Memory B cell (primary cell): ENCODE results near the gene PTPRQ.
A peak's percentile ranks its signal among the peaks of the same experiment; 100 is the strongest.

ENCODE experiments used
- ATAC-seq: fragments of 150-1000 bp; cut with Tn5 transposase; 2 replicates; pipeline ENCODE4 v1.10.0; 2021; ENCODE audit warnings: low read depth, mild to moderate bottlenecking, moderate library complexity
- DNase-seq, 2 donors: peaks; one replicate each; pipeline ENCODE4 v3.0.0; 2022; ENCODE audit warnings: low spot score in 2 of 2
- H3K27ac Mint-ChIP-seq: one replicate; pipeline ENCODE4 v1.8.0; 2022; ENCODE audit warnings: mild to moderate bottlenecking, moderate library complexity, mixed read lengths
- H3K27me3 Mint-ChIP-seq: one replicate; pipeline ENCODE4 v1.8.0; 2022; ENCODE audit warnings: mixed read lengths
- H3K36me3 Mint-ChIP-seq: one replicate; pipeline ENCODE4 v1.8.0; 2022; ENCODE audit warnings: mild to moderate bottlenecking, mixed read lengths
- H3K4me1 Mint-ChIP-seq: one replicate; pipeline ENCODE4 v1.8.0; 2022; ENCODE audit warnings: mixed read lengths
- H3K4me3 Mint-ChIP-seq: one replicate; pipeline ENCODE4 v1.8.0; 2022; ENCODE audit warnings: mild to moderate bottlenecking, moderate library complexity, mixed read lengths
- H3K9me3 Mint-ChIP-seq: one replicate; pipeline ENCODE4 v1.8.0; 2022; ENCODE audit warnings: mixed read lengths

Gene PTPRQ

DNA sequence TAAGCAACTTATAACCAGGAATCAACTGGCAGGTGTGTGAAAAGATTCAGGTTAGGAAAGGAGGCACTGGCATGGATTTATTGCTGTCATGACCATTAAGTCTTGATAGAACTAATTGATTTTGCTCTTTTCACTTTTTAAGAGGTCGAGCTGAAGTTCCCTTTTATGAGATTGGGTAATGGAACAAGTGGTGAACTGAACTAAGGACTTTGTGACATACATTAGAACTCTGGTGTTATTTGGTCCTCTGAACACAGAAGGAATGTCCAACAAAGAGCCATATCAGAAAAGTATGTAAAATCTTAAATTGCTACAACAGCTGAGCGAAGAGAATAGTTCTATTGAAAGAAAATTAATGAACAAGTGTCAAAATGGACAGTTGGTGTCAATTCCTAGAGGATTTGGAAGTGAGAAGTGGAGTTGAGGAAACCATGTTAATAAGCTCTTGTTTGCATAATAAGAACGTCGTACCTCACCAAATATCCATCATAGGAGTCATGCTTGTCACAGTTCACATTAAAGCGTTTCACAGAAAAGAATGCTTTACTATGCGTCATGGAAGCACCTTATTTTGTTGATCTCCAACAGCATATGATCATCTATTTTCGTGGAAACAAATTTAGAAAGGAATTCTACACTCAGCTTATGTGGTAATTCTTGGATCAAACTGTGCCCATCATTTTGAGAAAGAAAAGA, 255.0 kb downstream of the PTPRQ start:
- DNase-seq (no peak), ATAC-seq (no peak)
- Mint-ChIP-seq H3K27ac (no peak overlapping the region), H3K4me3 (no peak overlapping the region), H3K9me3 (no peaks in the 10 kb centered on the region), H3K4me1 (peaks cover 4% of the 10 kb centered on the region), H3K36me3 (no peaks in the 10 kb centered on the region), H3K27me3 (no peaks in the 10 kb centered on the region)

DNA sequence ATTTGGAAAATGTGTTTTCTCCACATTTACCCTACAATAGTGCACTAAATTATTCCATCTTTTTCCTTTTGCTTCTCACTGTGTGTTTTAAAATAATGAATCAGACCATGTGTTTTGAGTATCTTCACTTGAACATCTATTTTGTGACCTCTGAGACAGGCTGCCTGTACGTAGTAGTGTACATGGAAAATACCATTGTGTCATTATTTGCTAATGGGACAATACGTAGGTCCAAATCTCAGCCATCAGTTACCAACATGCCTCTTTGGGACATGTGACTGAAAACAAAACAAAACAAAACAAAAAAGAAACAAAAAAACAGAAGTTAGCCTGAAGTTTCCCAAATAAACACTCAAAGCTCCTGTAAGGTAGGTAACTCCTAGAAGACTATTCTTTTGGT, 256.3 kb downstream of the PTPRQ start:
- Mint-ChIP-seq H3K4me3 (no peak overlapping the region), H3K9me3 (no peaks in the 10 kb centered on the region), H3K27me3 (no peaks in the 10 kb centered on the region), H3K36me3 (no peaks in the 10 kb centered on the region), H3K4me1 (peaks cover 4% of the 10 kb centered on the region), H3K27ac (no peak overlapping the region)
- DNase-seq (no peak), ATAC-seq (no peak)

DNA sequence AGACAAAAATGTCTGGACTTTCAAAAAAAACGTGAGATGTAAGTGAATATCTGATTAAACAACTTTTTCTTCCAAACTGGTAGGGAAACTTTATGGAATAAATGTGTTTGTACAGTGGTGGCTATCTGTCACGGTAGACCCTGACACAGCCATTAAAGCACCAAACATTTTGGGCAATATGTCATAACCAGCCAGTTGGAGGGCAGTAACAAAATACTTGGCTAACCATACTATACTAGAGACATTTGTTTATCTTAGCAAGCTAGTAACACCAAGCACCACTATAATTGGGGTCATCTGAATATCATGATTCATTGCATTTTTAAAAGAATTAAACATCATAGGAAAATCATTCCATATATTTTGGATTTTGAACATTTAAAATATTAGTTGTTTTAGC, 257.4 kb downstream of the PTPRQ start:
- Mint-ChIP-seq H3K27ac (no peak overlapping the region), H3K4me1 (peaks cover 4% of the 10 kb centered on the region), H3K4me3 (no peak overlapping the region), H3K27me3 (no peaks in the 10 kb centered on the region), H3K9me3 (no peaks in the 10 kb centered on the region), H3K36me3 (no peaks in the 10 kb centered on the region)
- no peak for DNase-seq
- no peak for ATAC-seq

- no peaks in the 10 kb centered on the region for H3K9me3 Mint-ChIP-seq
- ATAC-seq (no peak), DNase-seq (no peak)
- peak overlapping the region; percentile 14 for H3K4me3 Mint-ChIP-seq
- peaks cover 1% of the 10 kb centered on the region for H3K27me3 Mint-ChIP-seq
- no peak overlapping the region for H3K27ac Mint-ChIP-seq
- no peaks in the 10 kb centered on the region for H3K36me3 Mint-ChIP-seq
- H3K4me1 Mint-ChIP-seq: peaks cover 4% of the 10 kb centered on the region
Observed at GRCh38 chr12:80702889-80703805, 259.1 kb downstream of the PTPRQ start.

DNA sequence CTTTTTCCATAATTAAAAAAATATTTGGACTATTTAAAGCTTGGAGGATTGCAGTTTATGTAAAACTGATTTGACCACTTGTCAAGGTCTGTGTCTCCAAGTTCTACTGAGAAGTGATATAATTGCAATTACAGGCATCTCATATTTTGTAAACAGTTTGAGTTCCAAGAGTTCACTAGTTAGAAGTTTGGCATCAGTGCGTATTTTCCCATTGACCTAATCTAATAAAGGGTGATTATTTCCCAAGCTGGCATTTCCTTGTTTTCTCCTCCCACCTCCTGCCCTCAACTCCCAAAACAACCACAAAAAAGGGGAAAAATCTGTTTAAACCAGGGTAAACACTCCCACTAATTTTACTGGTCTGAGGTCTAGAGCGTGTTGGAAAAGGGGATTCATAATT, 260.4 kb downstream of the PTPRQ start:
- Mint-ChIP-seq H3K36me3 (no peaks in the 10 kb centered on the region), H3K27ac (no peak overlapping the region), H3K4me3 (no peak overlapping the region), H3K4me1 (peaks cover 6% of the 10 kb centered on the region), H3K27me3 (peaks cover 4% of the 10 kb centered on the region), H3K9me3 (no peaks in the 10 kb centered on the region)
- DNase-seq: no peak
- no peak for ATAC-seq

DNA sequence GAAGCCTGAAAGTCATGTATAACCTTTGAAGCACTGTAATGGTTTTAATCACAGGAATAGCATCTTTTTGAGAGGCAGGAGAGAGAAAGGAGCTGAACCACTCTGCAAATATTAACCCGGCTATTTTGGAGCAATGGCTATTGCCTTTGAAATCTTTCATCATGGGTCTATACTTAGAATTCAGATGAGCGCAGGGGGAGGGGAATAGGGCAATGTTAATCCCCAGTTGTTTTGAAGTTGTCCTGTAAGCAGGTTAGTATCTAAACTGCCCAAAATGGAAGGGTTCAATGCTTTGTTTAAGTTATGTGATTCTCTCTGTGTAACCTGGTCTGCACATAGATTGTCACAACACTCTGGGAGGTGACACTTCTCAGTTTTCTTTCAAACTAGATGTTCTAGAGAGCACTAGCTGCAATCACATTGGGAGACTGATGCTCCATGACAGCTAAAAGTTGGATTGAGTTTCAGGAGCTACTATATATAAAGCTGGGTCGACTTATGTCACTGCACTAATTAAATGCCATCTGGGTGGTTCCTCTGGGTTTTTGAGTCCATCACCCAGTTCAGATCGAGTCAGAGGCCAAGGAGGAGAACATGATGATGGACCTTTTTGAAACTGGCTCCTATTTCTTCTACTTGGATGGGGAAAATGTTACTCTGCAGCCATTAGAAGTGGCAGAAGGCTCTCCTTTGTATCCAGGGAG, 263.2 kb downstream of the PTPRQ start, which contains the start of gene MYF6:
Gene MYF6 (plus strand): TSS at position 509 of the 704 bp plus-strand sequence. CDS start 86 bp downstream, at position 595.
- no peak within 1 kb of the TSS for H3K27ac Mint-ChIP-seq
- H3K4me3 Mint-ChIP-seq: no peak within 1 kb of the TSS
- H3K36me3 Mint-ChIP-seq: no peaks in the 10 kb centered on the region
- peaks cover 6% of the 10 kb centered on the region for H3K4me1 Mint-ChIP-seq
- H3K27me3 Mint-ChIP-seq: peaks cover 7% of the 10 kb centered on the region
- DNase-seq (no peak), ATAC-seq (no peak)
- peaks cover 2% of the 10 kb centered on the region for H3K9me3 Mint-ChIP-seq

DNA sequence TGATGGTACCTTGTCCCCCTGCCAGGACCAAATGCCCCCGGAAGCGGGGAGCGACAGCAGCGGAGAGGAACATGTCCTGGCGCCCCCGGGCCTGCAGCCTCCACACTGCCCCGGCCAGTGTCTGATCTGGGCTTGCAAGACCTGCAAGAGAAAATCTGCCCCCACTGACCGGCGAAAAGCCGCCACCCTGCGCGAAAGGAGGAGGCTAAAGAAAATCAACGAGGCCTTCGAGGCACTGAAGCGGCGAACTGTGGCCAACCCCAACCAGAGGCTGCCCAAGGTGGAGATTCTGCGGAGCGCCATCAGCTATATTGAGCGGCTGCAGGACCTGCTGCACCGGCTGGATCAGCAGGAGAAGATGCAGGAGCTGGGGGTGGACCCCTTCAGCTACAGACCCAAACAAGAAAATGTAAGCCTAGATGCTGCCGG, 263.8 kb downstream of the PTPRQ start:
- ATAC-seq (no peak), DNase-seq (no peak)
- Mint-ChIP-seq H3K36me3 (no peaks in the 10 kb centered on the region), H3K9me3 (peaks cover 2% of the 10 kb centered on the region), H3K27me3 (peaks cover 7% of the 10 kb centered on the region), H3K4me3 (no peak overlapping the region), H3K4me1 (peaks cover 6% of the 10 kb centered on the region), H3K27ac (no peak overlapping the region)

DNA sequence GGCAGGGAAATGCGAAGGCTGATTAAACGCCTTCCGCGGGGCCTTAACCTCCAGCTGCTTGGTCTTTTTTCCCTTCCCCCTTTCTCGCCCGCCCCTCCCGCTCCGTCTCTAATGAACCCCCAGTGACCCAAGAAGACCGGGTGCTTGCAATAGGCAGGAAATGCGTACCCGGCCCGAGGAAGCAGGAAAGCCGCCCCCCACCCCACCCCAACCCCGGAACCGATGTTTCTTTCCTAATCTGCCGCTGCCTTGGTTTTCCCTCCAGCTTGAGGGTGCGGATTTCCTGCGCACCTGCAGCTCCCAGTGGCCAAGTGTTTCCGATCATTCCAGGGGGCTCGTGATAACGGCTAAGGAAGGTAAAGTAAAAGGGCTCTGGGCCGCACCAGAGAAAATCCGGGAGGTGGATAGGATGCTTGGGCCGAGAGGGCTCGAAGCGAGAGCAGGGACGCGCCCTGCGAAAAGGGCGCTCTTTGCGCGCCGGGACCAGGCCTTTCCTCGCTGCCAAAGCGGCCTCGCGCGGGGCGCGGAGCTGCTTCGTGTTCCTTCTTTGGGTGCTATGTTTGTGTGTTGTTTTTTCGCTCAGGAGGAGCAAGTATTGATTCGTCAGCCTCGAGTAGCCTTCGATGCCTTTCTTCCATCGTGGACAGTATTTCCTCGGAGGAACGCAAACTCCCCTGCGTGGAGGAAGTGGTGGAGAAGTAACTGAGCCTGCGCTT, 264.4 kb downstream of the PTPRQ start:
- H3K27me3 Mint-ChIP-seq: peaks cover 7% of the 10 kb centered on the region
- H3K9me3 Mint-ChIP-seq: peaks cover 2% of the 10 kb centered on the region
- H3K4me1 Mint-ChIP-seq: peaks cover 2% of the 10 kb centered on the region
- no peak for DNase-seq
- H3K4me3 Mint-ChIP-seq: no peak overlapping the region
- H3K27ac Mint-ChIP-seq: no peak overlapping the region
- H3K36me3 Mint-ChIP-seq: no peaks in the 10 kb centered on the region
- no peak for ATAC-seq

GRCh38 chr12:80708975-80709328, 264.9 kb downstream of the PTPRQ start:
- Mint-ChIP-seq H3K27ac (no peak overlapping the region), H3K9me3 (peaks cover 2% of the 10 kb centered on the region), H3K27me3 (peaks cover 9% of the 10 kb centered on the region), H3K36me3 (no peaks in the 10 kb centered on the region), H3K4me1 (peaks cover 2% of the 10 kb centered on the region), H3K4me3 (no peak overlapping the region)
- no peak for ATAC-seq
- DNase-seq: no peak

DNA sequence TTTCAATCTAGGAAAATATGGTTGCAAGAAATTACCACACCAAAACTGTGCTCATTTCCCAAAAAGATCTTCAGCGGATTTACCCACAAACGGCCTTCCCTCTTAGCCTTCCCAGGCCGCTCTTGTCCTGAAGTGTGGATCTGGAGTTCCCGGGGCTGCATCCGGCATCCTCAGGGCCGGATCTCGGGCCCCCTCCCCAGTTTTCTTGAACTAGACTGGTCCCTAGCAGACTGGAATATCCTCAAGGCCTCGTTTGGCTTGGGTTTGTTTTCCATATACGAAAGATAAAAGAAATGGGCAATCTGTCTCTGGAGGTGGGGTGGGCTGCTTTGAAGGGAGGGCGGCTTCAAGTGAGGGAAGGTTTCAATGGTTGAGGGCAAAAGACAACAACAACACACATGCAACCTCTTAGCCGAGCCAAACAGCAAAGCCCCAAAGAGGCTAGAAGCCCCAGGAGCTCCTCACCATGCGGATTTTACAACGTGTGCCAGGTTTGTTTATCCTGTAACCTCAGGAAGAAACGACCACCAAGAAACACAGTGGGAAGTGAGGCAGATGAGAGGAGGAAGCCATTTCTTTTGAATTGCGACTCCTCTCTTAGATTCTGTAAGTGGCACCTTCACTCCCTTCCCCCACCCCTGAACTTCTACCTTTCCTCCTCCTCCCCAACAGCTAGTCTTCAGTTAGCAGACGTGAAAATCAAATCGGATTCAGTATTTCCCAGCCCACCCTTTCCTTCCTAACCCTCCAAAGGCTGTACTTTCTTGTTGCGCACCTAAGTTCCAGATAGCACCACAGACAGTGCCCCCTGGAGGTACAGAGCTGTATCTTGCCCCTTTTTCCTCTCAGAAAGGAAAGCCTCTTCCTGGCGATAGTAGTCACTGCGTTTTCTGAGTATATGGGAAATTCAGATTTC, 266.0 kb downstream of the PTPRQ start:
- H3K9me3 Mint-ChIP-seq: peaks cover 2% of the 10 kb centered on the region
- H3K4me1 Mint-ChIP-seq: peaks cover 2% of the 10 kb centered on the region
- no peak overlapping the region for H3K4me3 Mint-ChIP-seq
- ATAC-seq (no peak), DNase-seq (no peak)
- H3K36me3 Mint-ChIP-seq: no peaks in the 10 kb centered on the region
- no peak overlapping the region for H3K27ac Mint-ChIP-seq
- peaks cover 9% of the 10 kb centered on the region for H3K27me3 Mint-ChIP-seq

GRCh38 chr12:80710727-80711449, 266.9 kb downstream of the PTPRQ start:
- Mint-ChIP-seq H3K9me3 (peaks cover 2% of the 10 kb centered on the region), H3K36me3 (no peaks in the 10 kb centered on the region), H3K27me3 (peaks cover 13% of the 10 kb centered on the region), H3K4me1 (peaks cover 2% of the 10 kb centered on the region), H3K4me3 (no peak overlapping the region), H3K27ac (no peak overlapping the region)
- ATAC-seq (no peak), DNase-seq (no peak)

DNA sequence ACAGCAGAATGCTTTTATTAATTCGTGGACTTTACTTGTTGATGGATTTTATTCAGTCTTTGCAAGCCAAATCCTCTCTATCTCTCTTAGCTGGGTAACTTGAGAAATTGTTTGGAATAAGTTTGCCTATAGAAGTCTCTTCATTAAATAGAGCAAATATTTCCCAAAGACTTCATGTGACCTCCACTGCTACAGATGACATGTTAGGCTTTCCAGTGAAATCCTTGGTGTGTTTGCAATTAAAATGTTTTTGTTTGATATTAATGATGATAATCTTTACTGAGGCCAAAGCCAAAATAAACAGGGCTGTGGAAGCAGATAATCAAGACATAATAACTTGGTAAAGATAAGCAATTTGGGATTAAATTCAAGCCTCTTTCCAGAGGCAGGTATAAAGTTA, 267.8 kb downstream of the PTPRQ start:
- peaks cover 14% of the 10 kb centered on the region for H3K27me3 Mint-ChIP-seq

More for the DNA sequence above, 267.8 kb downstream of the PTPRQ start:
- Mint-ChIP-seq H3K4me3 (no peak overlapping the region), H3K4me1 (peaks cover 2% of the 10 kb centered on the region), H3K36me3 (no peaks in the 10 kb centered on the region), H3K9me3 (peaks cover 2% of the 10 kb centered on the region), H3K27ac (no peak overlapping the region)
- ATAC-seq (no peak), DNase-seq (no peak)
